Measurements from ENCODE around the gene REV1. TPM values are rescaled to one million over a fixed set of nuclear protein-coding genes. Genes with fewer than 3 reads are reported as not detected.
A peak's percentile ranks its signal among the peaks of the same experiment; 100 is the strongest.

REV1 gene
- total RNA-seq (2014; rRNA removed; shearing (Covaris generic)) = 59.4 and 68.1 TPM in 2 replicates
- total RNA-seq (2022) = 51.6 and 65.5 TPM in 2 replicates
- percentile 86 among the genes with signal in this experiment for Bru-seq, nascent RNA
- BruChase-seq, experiment 1, labeled RNA remaining after a 6-hour chase = percentile 81 among the genes with signal in this experiment
- BruChase-seq, experiment 2, labeled RNA remaining after a 2-hour chase = percentile 81 among the genes with signal in this experiment
- long read RNA-seq, full-length matches to known transcripts = 20 of 72 reads
- long read RNA-seq, partial matches to known transcripts = 12 of 72 reads
- long read RNA-seq, other reads (novel, unspliced or antisense) = 40 of 72 reads

DNA sequence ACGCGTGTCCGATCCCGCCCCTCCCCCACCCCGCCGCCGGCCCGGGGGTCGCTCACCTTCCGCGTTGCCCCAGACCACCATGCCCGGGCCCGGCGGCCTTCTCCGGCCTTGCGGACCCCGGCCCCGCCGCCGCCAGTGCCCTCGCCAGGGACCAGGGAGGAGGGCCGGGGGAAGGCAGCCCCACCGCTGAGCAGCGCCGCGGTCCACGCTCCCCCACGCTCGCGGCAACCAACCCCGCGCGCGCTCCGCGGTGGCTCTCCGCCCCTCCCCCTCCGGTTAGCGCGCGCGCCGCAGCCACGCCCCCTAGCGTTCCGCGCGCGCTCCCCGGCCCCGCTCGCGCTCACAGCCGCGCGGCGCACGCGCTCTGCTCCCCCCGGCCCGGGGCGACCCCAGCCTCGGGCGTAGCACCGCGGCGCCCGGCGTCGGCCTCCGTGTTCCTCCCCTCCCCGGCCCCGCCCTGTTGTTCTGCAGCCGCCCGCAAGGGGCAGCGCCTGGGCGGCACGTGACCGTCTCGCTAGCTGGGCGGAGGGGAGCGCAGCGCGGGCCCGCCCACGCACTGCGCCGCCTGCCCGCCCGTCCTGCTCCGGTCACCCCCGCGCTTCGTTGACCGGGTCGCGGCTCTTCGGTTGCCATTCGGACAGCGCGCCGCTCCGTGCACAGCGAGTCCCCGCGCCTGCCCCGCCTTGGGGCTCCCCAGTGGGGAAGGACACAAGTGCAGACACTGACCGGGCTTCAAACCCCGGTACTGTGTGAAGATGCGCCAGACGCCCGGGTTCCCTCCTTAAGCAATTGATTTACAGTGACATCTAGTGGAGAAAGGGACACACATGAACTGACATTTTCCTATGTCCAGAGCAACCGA, at the start of gene REV1:
REV1 (minus strand) TSS at position 257 of the 862 bp plus-strand sequence. CDS start 25,042 bp downstream, outside the sequence.
- Histone ChIP-seq H4K20me1 (ENCODE audit: insufficient read depth, low read length) (peaks cover 32% of the 10 kb centered on the region), H3K27ac (ENCODE audit: low read depth, low read length, poor library complexity, severe bottlenecking) (peak within 1 kb of the TSS; percentile 49), H3K9me2 (ENCODE audit: insufficient read depth, low read length) (no peaks in the 10 kb centered on the region), H3K4me3 (ENCODE audit: low read depth, low read length, poor library complexity, severe bottlenecking) (peak within 1 kb of the TSS; percentile 78), H2AFZ (ENCODE audit: low read length) (peak within 1 kb of the TSS; percentile 81), H3K79me2 (ENCODE audit: insufficient read depth, low read depth, low read length) (peaks cover 41% of the 10 kb centered on the region), H3K9me3 (ENCODE audit: low read length) (no peaks in the 10 kb centered on the region), H3K4me1 (ENCODE audit: insufficient read depth, low read length, poor library complexity, severe bottlenecking) (peaks cover 28% of the 10 kb centered on the region), H3K4me2 (ENCODE audit: low read length) (peak within 1 kb of the TSS; percentile 82), H3K36me3 (ENCODE audit: insufficient read depth, low read length) (peaks cover 4% of the 10 kb centered on the region)
- intact Hi-C loops (cut with micrococcal nuclease; ENCODE audit: unreplicated experiment) = loop anchor here (1.0 to 10.0 kb wide), 6 partner anchors 153 to 757 kb away; partner anchors contain the start of genes C2orf15, EIF5B, MITD1 and MRPL30
- ChIA-PET CTCF (ENCODE audit: unreplicated experiment) (no interaction called here), POLR2A (no interaction called here)
- no TSS peak for BruUV-seq (replicated peaks)
- DNase-seq (ENCODE audit: low spot score) = peak; percentile 96
- no peak for TF ChIP-seq EZH2phosphoT487 (IDR thresholded peaks at IDR 0.05; ENCODE audit: borderline replicate concordance, low read depth, low read length)
- TF ChIP-seq, protein P1, sequence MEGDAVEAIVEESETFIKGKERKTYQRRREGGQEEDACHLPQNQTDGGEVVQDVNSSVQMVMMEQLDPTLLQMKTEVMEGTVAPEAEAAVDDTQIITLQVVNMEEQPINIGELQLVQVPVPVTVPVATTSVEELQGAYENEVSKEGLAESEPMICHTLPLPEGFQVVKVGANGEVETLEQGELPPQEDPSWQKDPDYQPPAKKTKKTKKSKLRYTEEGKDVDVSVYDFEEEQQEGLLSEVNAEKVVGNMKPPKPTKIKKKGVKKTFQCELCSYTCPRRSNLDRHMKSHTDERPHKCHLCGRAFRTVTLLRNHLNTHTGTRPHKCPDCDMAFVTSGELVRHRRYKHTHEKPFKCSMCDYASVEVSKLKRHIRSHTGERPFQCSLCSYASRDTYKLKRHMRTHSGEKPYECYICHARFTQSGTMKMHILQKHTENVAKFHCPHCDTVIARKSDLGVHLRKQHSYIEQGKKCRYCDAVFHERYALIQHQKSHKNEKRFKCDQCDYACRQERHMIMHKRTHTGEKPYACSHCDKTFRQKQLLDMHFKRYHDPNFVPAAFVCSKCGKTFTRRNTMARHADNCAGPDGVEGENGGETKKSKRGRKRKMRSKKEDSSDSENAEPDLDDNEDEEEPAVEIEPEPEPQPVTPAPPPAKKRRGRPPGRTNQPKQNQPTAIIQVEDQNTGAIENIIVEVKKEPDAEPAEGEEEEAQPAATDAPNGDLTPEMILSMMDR (conservative IDR thresholded peaks at IDR 0.05; ENCODE audit: low read length) = peak; percentile 85

DNA sequence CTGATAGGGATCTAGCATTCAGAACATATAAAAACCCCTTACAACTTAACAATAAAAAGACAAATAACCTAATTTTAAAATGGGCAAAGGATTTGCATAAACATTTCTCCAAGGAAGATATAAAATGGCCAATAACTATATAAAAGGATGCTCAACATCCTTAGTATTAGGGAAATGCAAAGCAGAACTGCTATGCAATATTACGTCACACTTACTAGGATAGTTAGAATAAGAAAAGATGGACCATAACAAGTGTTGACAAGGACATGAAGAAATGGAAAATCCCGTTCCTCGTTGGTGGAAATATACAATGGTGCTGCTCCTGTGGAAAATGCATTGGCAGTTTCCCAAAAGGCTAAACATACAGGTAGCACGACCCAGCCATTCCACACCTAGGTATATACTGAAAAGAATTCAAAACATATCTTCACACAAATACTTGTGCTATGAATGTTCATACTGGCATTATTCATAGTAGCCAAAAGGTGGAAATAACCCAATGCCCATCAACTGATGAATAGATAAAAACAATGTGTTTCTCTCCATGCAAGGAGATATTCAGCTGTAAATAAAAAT, 48.2 kb upstream of the REV1 start:
- no peak for TF ChIP-seq EZH2phosphoT487 (IDR thresholded peaks at IDR 0.05; ENCODE audit: borderline replicate concordance, low read depth, low read length)
- TF ChIP-seq, protein P1 (conservative IDR thresholded peaks at IDR 0.05; ENCODE audit: low read length) = no peak
- no TSS peak for BruUV-seq (replicated peaks)
- Histone ChIP-seq H3K9me3 (ENCODE audit: low read length) (no peaks in the 10 kb centered on the region; the same call in 1 of the 2 replicates), H3K9me2 (ENCODE audit: insufficient read depth, low read length) (no peaks in the 10 kb centered on the region), H3K4me3 (ENCODE audit: low read depth, low read length, poor library complexity, severe bottlenecking) (no peak overlapping the region), H3K79me2 (ENCODE audit: insufficient read depth, low read depth, low read length) (no peaks in the 10 kb centered on the region), H3K4me1 (ENCODE audit: insufficient read depth, low read length, poor library complexity, severe bottlenecking) (no peaks in the 10 kb centered on the region), H3K36me3 (ENCODE audit: insufficient read depth, low read length) (no peaks in the 10 kb centered on the region), H3K4me2 (ENCODE audit: low read length) (no peak overlapping the region), H2AFZ (ENCODE audit: low read length) (no peak overlapping the region), H4K20me1 (ENCODE audit: insufficient read depth, low read length) (no peaks in the 10 kb centered on the region), H3K27ac (ENCODE audit: low read depth, low read length, poor library complexity, severe bottlenecking) (no peak overlapping the region)
- intact Hi-C loops (cut with micrococcal nuclease; ENCODE audit: unreplicated experiment) = no loop called here
- ChIA-PET CTCF (ENCODE audit: unreplicated experiment) (no interaction called here), POLR2A (no interaction called here)
- no peak for DNase-seq (ENCODE audit: low spot score)
